Measurements from ENCODE around the gene RARB.

Gene RARB

GRCh38 chr3:25423780-25424588 lies 4.1 kb upstream of the RARB start:
- DNase-seq (ENCODE audit: low spot score), result no peak

- DNase-seq (ENCODE audit: low spot score), result no peak
Measured at GRCh38 chr3:25424614-25425013, 3.4 kb upstream of the RARB start.

GRCh38 chr3:25426408-25426807 lies 1.7 kb upstream of the RARB start:
- no peak for DNase-seq (ENCODE audit: low spot score)

GRCh38 chr3:25427155-25427554 lies 908 bp upstream of the RARB start:
- no peak for DNase-seq (ENCODE audit: low spot score)

GRCh38 chr3:25427563-25427941 lies 511 bp upstream of the RARB start:
- DNase-seq (ENCODE audit: low spot score), result no peak

GRCh38 chr3:25428789-25429335 lies 799 bp downstream of the RARB start:
- DNase-seq (ENCODE audit: low spot score), result no peak

- no peak for DNase-seq (ENCODE audit: low spot score)
Measured at GRCh38 chr3:25429361-25430286, 1.6 kb downstream of the RARB start.

GRCh38 chr3:25430287-25430934 lies 2.3 kb downstream of the RARB start:
- DNase-seq (ENCODE audit: low spot score), result no peak

GRCh38 chr3:25430935-25431770 lies 3.1 kb downstream of the RARB start:
- DNase-seq (ENCODE audit: low spot score), result no peak

GRCh38 chr3:25432176-25432720 lies 4.2 kb downstream of the RARB start:
- no peak for DNase-seq (ENCODE audit: low spot score)

GRCh38 chr3:25433106-25433505 lies 5.0 kb downstream of the RARB start:
- DNase-seq (ENCODE audit: low spot score), result no peak

GRCh38 chr3:25433868-25434267 lies 5.8 kb downstream of the RARB start:
- DNase-seq (ENCODE audit: low spot score), result no peak

- DNase-seq (ENCODE audit: low spot score), result no peak
Measured at GRCh38 chr3:25437953-25438352, 9.9 kb downstream of the RARB start.

GRCh38 chr3:25438791-25439555 lies 10.9 kb downstream of the RARB start:
- no peak for DNase-seq (ENCODE audit: low spot score)

GRCh38 chr3:25441234-25441856 lies 13.3 kb downstream of the RARB start:
- DNase-seq (ENCODE audit: low spot score), result peak; percentile 53

GRCh38 chr3:25442486-25442885 lies 14.4 kb downstream of the RARB start:
- no peak for DNase-seq (ENCODE audit: low spot score)

GRCh38 chr3:25444273-25444672 lies 16.2 kb downstream of the RARB start:
- no peak for DNase-seq (ENCODE audit: low spot score)

- no peak for DNase-seq (ENCODE audit: low spot score)
Measured at GRCh38 chr3:25445731-25446130, 17.7 kb downstream of the RARB start.

- DNase-seq (ENCODE audit: low spot score), result no peak
Measured at GRCh38 chr3:25447285-25447684, 19.2 kb downstream of the RARB start.

GRCh38 chr3:25447925-25448324 lies 19.9 kb downstream of the RARB start:
- DNase-seq (ENCODE audit: low spot score), result no peak
